Activated CD4-positive, alpha-beta T cell treated with anti-CD3 and anti-CD28 coated beads for 36 hours (primary cell): ENCODE measurements around the gene AXIN2. TPM values are rescaled to one million over a fixed set of nuclear protein-coding genes. Genes with fewer than 3 reads are reported as not detected.

Source experiments
- ATAC-seq: fragments of 200-7000 bp; cut with Tn5 transposase; one replicate; pipeline ENCODE4 v1.10.0; 2021; ENCODE audit warnings: mild to moderate bottlenecking, moderate library complexity
- CTCF ChIA-PET: fragments of 350-600 bp; sonication (Branson Sonifier 250); formaldehyde crosslinking; loops from one replicate; lab custom pipeline; 2021; ENCODE audit warnings: antibody characterized with exemption; lab: Charles Lee
- POLR2A ChIA-PET: fragments of 350-600 bp; sonication (Branson Sonifier 250); formaldehyde crosslinking; loops from one replicate; lab custom pipeline; 2021; ENCODE audit warnings: antibody characterized with exemption, inconsistent platforms; lab: Charles Lee
- DNase-seq: peaks from one replicate; pipeline ENCODE4 v3.0.0-alpha.2; 2020
- H3K27ac Mint-ChIP-seq: one replicate; pipeline ENCODE4 v1.8.0; 2021; ENCODE audit warnings: mixed read lengths
- H3K27me3 Mint-ChIP-seq: one replicate; pipeline ENCODE4 v1.8.0; 2021; ENCODE audit warnings: mixed read lengths
- H3K36me3 Mint-ChIP-seq: one replicate; pipeline ENCODE4 v1.8.0; 2021; ENCODE audit warnings: low read depth, mixed read lengths
- H3K4me1 Mint-ChIP-seq: one replicate; pipeline ENCODE4 v1.8.0; 2021; ENCODE audit warnings: mixed read lengths
- H3K4me3 Mint-ChIP-seq: one replicate; pipeline ENCODE4 v1.8.0; 2021; ENCODE audit warnings: mild to moderate bottlenecking, moderate library complexity, mixed read lengths
- H3K9me3 Mint-ChIP-seq: one replicate; pipeline ENCODE4 v1.8.0; 2021; ENCODE audit warnings: low read depth, mixed read lengths
- intact Hi-C, 2 experiments: fragments of 100-400 bp; cut with DNase I in 1 of 2; cut with micrococcal nuclease in 1 of 2; formaldehyde crosslinking; loops; one replicate each; pipeline versions ENCODE4 v1.14.2 to v1.15.1; 2022 to 2024; cut with DNase I, micrococcal nuclease
- total RNA-seq, 2 experiments: library from RNA; stranded (reverse); gene quantifications; one replicate each; pipeline ENCODE4 v1.2.3, GENCODE V29; 2021

The AXIN2 gene, protein sequence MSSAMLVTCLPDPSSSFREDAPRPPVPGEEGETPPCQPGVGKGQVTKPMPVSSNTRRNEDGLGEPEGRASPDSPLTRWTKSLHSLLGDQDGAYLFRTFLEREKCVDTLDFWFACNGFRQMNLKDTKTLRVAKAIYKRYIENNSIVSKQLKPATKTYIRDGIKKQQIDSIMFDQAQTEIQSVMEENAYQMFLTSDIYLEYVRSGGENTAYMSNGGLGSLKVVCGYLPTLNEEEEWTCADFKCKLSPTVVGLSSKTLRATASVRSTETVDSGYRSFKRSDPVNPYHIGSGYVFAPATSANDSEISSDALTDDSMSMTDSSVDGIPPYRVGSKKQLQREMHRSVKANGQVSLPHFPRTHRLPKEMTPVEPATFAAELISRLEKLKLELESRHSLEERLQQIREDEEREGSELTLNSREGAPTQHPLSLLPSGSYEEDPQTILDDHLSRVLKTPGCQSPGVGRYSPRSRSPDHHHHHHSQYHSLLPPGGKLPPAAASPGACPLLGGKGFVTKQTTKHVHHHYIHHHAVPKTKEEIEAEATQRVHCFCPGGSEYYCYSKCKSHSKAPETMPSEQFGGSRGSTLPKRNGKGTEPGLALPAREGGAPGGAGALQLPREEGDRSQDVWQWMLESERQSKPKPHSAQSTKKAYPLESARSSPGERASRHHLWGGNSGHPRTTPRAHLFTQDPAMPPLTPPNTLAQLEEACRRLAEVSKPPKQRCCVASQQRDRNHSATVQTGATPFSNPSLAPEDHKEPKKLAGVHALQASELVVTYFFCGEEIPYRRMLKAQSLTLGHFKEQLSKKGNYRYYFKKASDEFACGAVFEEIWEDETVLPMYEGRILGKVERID
- total RNA-seq: 1 to 10 TPM; 2.6 to 3.0 TPM

DNA sequence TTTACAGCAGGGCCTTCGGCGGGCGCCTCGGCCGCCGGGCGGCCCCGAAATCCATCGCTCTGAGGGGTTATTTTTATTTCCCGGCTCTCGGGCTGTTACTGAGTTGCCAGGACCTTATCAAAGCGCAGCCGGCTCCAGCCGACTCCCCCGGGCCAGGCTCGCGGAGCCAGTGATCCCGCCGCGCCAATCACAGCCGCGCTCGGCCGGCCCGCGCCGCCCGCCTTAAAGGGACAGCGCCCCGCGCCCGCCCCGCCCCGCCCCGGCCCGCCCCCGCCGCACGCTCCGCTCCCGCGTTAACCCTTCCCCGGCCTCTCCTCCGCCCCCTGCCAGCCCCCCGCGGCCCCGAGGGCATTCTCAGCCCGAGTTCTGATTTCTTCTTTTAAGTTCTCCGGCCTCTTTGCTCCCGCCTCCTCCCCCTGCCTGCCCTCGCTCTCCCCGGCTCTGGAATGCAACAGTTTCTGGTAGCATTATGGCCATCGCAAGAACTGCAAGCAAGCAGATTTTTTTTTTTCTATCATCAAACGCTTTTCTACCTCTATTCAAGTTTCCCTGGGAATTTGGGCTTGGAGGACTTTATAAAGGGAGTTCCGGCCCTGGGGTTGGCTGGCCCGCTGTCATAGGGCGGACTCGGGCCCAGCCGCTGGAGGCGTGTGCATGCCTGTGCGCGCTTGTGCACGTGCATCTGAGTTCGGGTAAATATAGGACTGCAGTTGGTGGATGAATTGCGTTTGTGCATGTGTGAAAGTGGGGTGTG lies at the start of gene AXIN2:
Gene AXIN2, minus strand, starts transcription at position 197 of the 754 bp plus-strand sequence. CDS start 3,028 bp downstream, outside the sequence.
- intact Hi-C loops: loop anchor here (1.0 to 2.0 kb wide), 4 partner anchors 23 to 587 kb away; no protein-coding TSS in a partner anchor
- peaks cover 4% of the 10 kb centered on the region for H3K27me3 Mint-ChIP-seq
- peaks cover 3% of the 10 kb centered on the region for H3K36me3 Mint-ChIP-seq
- no peak within 1 kb of the TSS for H3K4me3 Mint-ChIP-seq
- no peaks in the 10 kb centered on the region for H3K9me3 Mint-ChIP-seq
- peak; percentile 92 for DNase-seq
- peak; percentile 82 for ATAC-seq
- H3K27ac Mint-ChIP-seq: peak within 1 kb of the TSS; percentile 51
- CTCF ChIA-PET: no interaction called here
- peaks cover 28% of the 10 kb centered on the region for H3K4me1 Mint-ChIP-seq
- POLR2A ChIA-PET: no interaction called here

DNA sequence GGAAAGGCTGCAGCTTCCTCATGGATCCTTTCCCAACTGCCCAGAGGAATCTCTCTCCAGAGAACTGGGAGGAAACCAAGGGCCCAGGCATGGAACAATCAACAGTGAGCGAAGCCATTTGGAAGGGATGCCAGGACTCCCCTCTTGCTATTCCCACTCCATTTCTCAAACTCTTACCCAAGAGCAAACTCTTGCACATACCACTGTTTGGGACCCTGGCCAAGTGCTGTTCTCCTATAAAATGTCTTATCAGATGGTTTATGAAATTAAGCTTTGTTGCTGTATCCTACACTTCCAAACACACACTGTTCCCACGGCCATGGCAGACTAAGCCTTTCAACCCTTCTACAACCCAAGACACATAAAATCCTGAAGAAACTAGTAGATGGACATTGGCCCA lies 48.3 kb upstream of the AXIN2 start:
- DNase-seq: no peak
- Mint-ChIP-seq H3K4me3 (no peak overlapping the region), H3K4me1 (no peaks in the 10 kb centered on the region), H3K27me3 (no peaks in the 10 kb centered on the region), H3K27ac (no peak overlapping the region), H3K36me3 (no peaks in the 10 kb centered on the region), H3K9me3 (no peaks in the 10 kb centered on the region)
- ChIA-PET CTCF (interaction anchor here (0.8 kb wide), 1 partner anchor 404 kb away, joined by 3 read pairs; no protein-coding TSS in a partner anchor), POLR2A (no interaction called here)
- no peak for ATAC-seq
- intact Hi-C loops: no loop called here

DNA sequence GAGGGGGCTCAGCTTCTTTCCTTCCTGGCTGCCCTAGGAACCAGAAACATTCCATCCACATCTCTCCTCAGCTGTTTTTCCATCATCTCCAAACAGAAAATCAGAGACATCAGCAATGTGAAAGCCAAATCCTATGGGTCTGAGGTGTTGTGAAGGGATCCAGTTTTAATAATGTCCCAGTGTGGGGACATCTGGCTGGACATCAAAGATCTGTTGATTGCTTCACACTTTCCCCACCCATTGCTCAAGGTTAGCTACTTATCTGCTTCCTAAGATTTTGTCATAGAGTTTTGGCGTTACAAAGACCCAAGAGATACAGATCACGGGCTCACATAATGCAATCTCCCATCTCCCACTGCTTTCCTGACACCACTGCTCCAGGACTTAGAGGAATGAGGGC lies 47.8 kb upstream of the AXIN2 start:
- CTCF ChIA-PET: no interaction called here
- Mint-ChIP-seq H3K9me3 (no peaks in the 10 kb centered on the region), H3K36me3 (no peaks in the 10 kb centered on the region), H3K4me3 (no peak overlapping the region), H3K4me1 (no peaks in the 10 kb centered on the region), H3K27ac (no peak overlapping the region), H3K27me3 (no peaks in the 10 kb centered on the region)
- intact Hi-C loops: no loop called here
- no peak for DNase-seq
- no peak for ATAC-seq
- POLR2A ChIA-PET: no interaction called here

DNA sequence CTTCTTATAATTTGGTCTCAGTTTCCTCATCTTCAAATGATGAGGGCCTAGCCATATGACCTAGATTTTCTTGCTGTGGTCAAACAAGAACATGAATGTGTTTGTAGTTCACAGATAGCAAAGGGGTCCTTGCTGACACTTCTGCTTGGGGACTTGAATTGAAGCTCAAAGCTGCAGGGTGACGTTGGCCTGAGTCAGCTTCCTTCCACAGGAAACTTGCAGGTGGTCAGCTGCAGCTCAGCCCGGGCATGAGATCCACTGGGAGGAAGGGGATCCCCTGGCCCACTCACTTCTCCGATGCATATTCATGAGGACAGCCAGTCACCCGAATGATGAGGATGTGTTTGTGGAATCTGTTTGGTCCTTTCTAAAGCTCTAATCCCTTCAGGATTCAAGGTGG lies 42.6 kb upstream of the AXIN2 start:
- Mint-ChIP-seq H3K4me1 (peaks cover 3% of the 10 kb centered on the region), H3K4me3 (no peak overlapping the region), H3K36me3 (no peaks in the 10 kb centered on the region), H3K9me3 (no peaks in the 10 kb centered on the region), H3K27me3 (no peaks in the 10 kb centered on the region), H3K27ac (no peak overlapping the region)
- intact Hi-C loops: loop anchor here in 1 of 2 experiments (5.0 kb wide), 1 partner anchor 1388 kb away; no protein-coding TSS in a partner anchor
- ATAC-seq (no peak), DNase-seq (no peak)
- CTCF ChIA-PET: interaction anchor here (0.6 to 0.8 kb wide), 2 partner anchors 10 to 46 kb away, joined by 3 read pairs; no protein-coding TSS in a partner anchor
- POLR2A ChIA-PET: no interaction called here

DNA sequence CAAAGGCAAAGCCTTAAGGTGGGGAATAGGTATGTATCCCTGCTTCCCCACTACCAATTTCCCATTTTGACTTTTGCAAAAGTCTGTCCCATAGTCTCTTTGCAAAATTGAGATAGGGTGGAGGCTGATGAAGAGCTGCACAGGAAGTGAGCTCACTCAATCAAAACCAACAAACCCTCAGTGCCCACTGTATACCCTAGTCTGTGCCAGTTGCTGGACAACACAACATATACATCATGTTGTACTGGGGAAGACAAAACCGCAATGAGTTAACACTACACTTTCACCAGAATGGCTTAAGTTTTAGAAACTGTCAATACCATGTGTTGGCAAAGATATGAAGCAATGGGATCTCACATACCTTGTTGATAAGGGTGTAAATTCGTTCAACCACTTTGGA lies 40.4 kb upstream of the AXIN2 start:
- ATAC-seq (no peak), DNase-seq (no peak)
- H3K27me3 Mint-ChIP-seq: no peaks in the 10 kb centered on the region
- POLR2A ChIA-PET: no interaction called here
- intact Hi-C loops: loop anchor here in 1 of 2 experiments (5.0 kb wide), 1 partner anchor 1390 kb away; no protein-coding TSS in a partner anchor
- H3K9me3 Mint-ChIP-seq: no peaks in the 10 kb centered on the region
- H3K4me3 Mint-ChIP-seq: no peak overlapping the region
- H3K36me3 Mint-ChIP-seq: no peaks in the 10 kb centered on the region
- H3K4me1 Mint-ChIP-seq: peaks cover 3% of the 10 kb centered on the region
- no peak overlapping the region for H3K27ac Mint-ChIP-seq
- CTCF ChIA-PET: interaction anchor here (0.6 to 1.0 kb wide), 3 partner anchors 29 to 156 kb away, joined by 3 to 4 read pairs (median 4); no protein-coding TSS in a partner anchor

DNA sequence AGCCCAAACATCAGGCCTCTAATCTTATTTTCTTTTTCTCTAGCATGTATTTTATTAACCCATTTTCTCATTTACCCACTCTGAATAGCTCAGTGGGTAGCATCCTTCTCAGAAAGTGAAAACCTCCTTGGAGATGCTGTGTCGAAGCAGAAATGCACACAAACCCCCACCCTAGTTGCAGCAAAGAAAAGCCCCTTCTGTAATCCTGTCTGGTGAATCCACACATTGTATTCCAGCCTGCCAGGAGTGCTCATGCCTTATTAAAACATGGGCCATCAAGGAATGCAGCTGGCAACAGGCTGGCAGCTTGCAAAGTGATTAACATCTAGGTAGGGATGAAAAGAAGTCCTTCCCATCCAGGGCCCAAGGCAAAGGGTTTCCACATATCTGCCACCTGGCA lies 39.7 kb upstream of the AXIN2 start:
- Mint-ChIP-seq H3K27me3 (no peaks in the 10 kb centered on the region), H3K27ac (no peak overlapping the region), H3K4me1 (peaks cover 3% of the 10 kb centered on the region), H3K9me3 (no peaks in the 10 kb centered on the region), H3K4me3 (no peak overlapping the region), H3K36me3 (no peaks in the 10 kb centered on the region)
- ATAC-seq: no peak
- intact Hi-C loops: loop anchor here in 1 of 2 experiments (5.0 kb wide), 1 partner anchor 1391 kb away; no protein-coding TSS in a partner anchor
- DNase-seq: no peak
- ChIA-PET CTCF (interaction anchor here (0.6 to 1.0 kb wide), 2 partner anchors 38 to 199 kb away, joined by 3 to 4 read pairs; no protein-coding TSS in a partner anchor), POLR2A (no interaction called here)

DNA sequence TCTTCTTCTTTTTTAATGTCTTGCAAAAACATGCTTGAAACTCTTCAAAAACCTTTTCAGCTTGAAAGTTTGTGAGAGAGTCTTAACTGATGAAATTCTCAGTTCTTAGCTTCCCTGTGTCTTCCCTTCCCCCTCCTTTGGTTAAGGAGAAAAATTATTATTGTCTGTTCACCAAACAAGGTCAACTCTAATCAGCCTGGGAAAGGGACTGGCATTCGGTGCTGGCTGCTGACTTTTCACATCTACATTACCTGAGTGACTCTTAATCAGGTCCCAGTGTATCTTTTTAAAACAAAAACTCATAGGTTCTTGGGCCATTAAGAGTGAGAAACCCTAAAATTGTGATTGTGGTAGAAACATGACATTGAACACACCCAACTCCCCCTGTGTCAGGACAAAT lies 39.1 kb upstream of the AXIN2 start:
- DNase-seq: no peak
- Mint-ChIP-seq H3K9me3 (no peaks in the 10 kb centered on the region), H3K27ac (no peak overlapping the region), H3K36me3 (no peaks in the 10 kb centered on the region), H3K4me3 (no peak overlapping the region), H3K4me1 (peaks cover 3% of the 10 kb centered on the region), H3K27me3 (no peaks in the 10 kb centered on the region)
- no peak for ATAC-seq
- intact Hi-C loops: loop anchor here in 1 of 2 experiments (5.0 kb wide), 1 partner anchor 1392 kb away; no protein-coding TSS in a partner anchor
- ChIA-PET POLR2A (no interaction called here), CTCF (no interaction called here)

DNA sequence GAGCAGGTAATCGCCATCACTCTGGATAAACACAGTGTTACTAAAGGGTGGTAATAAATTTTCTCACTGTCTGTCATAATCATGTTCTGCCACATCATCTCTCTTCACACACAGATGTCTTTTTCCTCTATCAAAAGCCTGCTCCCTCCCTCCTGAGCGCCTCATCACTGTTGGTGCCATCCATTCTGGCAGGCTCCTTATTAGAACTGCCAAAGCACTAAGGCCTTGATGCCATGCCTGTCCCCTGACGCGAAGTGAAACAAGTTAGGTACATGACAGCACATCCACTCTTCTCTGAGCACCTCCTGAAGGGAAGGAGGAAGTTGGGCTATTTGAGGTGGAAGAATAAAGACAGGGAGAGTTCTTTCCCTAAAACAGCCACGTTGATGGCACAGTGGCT lies 38.2 kb upstream of the AXIN2 start:
- ChIA-PET POLR2A (no interaction called here), CTCF (no interaction called here)
- peaks cover 11% of the 10 kb centered on the region for H3K4me1 Mint-ChIP-seq
- H3K36me3 Mint-ChIP-seq: no peaks in the 10 kb centered on the region
- intact Hi-C loops: loop anchor here in 1 of 2 experiments (5.0 kb wide), 1 partner anchor 1393 kb away; no protein-coding TSS in a partner anchor
- H3K9me3 Mint-ChIP-seq: no peaks in the 10 kb centered on the region
- H3K4me3 Mint-ChIP-seq: no peak overlapping the region
- ATAC-seq (no peak), DNase-seq (no peak)
- no peak overlapping the region for H3K27ac Mint-ChIP-seq
- H3K27me3 Mint-ChIP-seq: no peaks in the 10 kb centered on the region

DNA sequence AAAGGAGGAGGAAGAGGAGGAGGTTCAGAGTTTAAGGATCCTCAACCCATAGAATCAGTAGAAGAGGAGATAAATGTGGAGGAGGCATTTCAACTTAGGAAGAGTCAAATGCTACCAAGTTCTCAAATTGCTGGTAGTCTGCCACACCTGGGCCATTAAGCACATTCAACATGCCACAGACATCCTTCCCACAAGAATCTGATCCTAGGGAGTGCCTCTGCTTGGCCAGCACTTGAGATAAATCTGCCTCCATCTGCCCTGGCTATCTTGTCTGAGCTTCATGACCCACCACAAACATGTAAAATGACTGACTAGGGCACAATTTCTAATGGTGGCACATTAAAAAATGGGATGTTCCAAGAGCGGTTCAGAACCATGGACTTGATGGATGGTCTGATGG lies 37.3 kb upstream of the AXIN2 start:
- CTCF ChIA-PET: no interaction called here
- H3K4me3 Mint-ChIP-seq: no peak overlapping the region
- H3K27me3 Mint-ChIP-seq: no peaks in the 10 kb centered on the region
- POLR2A ChIA-PET: no interaction called here
- H3K36me3 Mint-ChIP-seq: no peaks in the 10 kb centered on the region
- intact Hi-C loops: no loop called here
- no peaks in the 10 kb centered on the region for H3K9me3 Mint-ChIP-seq
- H3K27ac Mint-ChIP-seq: no peak overlapping the region
- H3K4me1 Mint-ChIP-seq: peaks cover 19% of the 10 kb centered on the region
- ATAC-seq (no peak), DNase-seq (no peak)

DNA sequence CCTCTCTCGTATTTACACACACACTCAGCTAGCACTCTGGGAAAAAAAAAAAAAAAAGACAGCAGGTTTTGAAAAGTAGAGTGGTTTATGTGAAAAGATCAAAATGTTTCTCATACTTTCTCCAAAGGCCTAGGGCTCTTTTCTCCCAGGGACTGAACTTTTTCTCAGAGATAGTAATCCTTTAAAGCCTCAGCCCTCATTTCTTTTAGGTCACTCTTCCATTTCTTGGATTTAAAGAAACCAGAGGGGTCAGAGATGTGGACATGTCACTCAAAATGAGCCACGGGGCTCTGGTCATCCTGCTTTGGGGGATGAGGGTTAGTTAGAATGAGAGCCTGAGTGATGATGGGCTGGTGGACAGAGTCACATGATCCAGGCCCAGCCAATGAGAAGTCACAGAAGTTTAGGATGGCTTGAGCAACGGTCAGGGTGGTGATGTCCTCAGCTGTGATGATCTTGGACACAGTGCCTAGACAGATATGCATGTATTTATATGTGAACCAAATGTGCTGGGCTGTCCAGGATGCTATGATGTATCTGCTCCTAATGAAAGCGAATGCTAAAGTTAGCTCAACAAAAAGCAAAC lies 33.7 kb upstream of the AXIN2 start:
- ChIA-PET CTCF (interaction anchor here (1.4 to 1.5 kb wide), 2 partner anchors 9 kb away, joined by 3 to 4 read pairs; no protein-coding TSS in a partner anchor), POLR2A (interaction anchor here (0.6 kb wide), 1 partner anchor 56 kb away, joined by 3 read pairs; no protein-coding TSS in a partner anchor)
- DNase-seq: no peak
- Mint-ChIP-seq H3K27ac (peak overlapping the region; percentile 45), H3K4me3 (peak overlapping the region; percentile 20), H3K9me3 (no peaks in the 10 kb centered on the region), H3K36me3 (no peaks in the 10 kb centered on the region), H3K27me3 (no peaks in the 10 kb centered on the region), H3K4me1 (peaks cover 29% of the 10 kb centered on the region)
- intact Hi-C loops: no loop called here
- peak; percentile 24 for ATAC-seq
